ENCODE measurements around the gene IER2. TPM values are rescaled to one million over a fixed set of nuclear protein-coding genes. Genes with fewer than 3 reads are reported as not detected.

The IER2 gene
- total RNA-seq, 1 donor from 2014 or later, result 152 TPM

DNA sequence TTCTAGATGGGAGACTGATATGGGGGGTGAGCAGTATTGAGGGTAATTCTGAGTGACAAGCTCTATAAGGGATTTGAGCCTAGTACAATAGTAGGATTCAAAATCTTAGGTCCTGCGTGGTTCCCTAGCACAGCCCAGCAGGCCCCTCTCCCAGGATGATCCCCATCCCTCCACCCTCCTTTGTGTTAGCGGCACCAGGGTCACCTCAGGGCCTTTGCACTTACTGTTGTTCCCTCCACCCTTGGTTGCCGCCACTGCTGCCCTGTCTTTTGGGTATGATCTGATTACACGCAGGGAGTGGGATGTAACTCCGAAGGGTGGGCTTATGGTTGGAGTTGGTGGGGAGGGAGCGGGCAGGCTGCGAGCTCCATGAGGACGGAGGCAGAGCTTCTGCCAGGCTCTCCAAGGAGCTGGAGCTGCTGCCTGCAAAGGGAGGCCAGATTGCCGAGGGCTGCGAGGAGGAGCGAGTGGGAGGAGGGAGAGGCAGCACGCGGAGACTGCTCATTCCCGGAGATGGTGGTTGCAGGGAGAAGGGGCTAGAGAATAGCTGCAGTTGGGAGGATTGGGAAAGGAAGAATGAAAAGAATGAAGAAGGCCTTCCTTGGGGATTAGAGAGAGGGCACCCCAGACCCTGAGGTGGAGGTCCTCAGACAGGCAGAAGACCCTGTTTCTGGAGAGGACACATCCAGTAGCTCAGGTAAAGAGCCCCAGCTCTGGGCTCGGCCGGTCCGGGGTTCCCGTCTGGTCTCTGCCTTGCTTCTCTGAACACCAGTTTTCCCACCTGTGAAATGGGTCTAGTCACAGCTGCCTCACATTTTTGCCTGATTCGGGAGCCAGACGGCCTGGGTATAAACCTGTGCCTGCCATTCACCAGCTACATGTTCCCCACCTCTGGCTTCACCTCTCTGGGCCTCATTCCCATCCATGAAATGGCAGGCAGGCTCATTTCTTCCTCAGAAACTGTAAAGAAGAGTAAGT, 26.9 kb upstream of the IER2 start:
- H3K9me3 ChIP-seq, result no peaks in the 10 kb centered on the region
- no peaks in the 10 kb centered on the region for H3K36me3 ChIP-seq
- TF ChIP-seq POLR2A (IDR thresholded peaks at IDR 0.05), result no peak
- no peak for TF ChIP-seq POLR2AphosphoS5 (IDR thresholded peaks at IDR 0.05; ENCODE audit: insufficient read depth in 1 of 2, low read depth in 1 of 2)
- TF ChIP-seq, protein P1, sequence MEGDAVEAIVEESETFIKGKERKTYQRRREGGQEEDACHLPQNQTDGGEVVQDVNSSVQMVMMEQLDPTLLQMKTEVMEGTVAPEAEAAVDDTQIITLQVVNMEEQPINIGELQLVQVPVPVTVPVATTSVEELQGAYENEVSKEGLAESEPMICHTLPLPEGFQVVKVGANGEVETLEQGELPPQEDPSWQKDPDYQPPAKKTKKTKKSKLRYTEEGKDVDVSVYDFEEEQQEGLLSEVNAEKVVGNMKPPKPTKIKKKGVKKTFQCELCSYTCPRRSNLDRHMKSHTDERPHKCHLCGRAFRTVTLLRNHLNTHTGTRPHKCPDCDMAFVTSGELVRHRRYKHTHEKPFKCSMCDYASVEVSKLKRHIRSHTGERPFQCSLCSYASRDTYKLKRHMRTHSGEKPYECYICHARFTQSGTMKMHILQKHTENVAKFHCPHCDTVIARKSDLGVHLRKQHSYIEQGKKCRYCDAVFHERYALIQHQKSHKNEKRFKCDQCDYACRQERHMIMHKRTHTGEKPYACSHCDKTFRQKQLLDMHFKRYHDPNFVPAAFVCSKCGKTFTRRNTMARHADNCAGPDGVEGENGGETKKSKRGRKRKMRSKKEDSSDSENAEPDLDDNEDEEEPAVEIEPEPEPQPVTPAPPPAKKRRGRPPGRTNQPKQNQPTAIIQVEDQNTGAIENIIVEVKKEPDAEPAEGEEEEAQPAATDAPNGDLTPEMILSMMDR (IDR thresholded peaks at IDR 0.05), result no peak
- H3K4me1 ChIP-seq, result peaks cover 31% of the 10 kb centered on the region
- no peak overlapping the region for H3K4me3 ChIP-seq
- no peaks in the 10 kb centered on the region for H3K27me3 ChIP-seq
- no peak for DNase-seq (ENCODE audit: extremely low spot score in 2 of 2)
- intact Hi-C loops (cut with DNase I), result no loop called here
- no peak overlapping the region for H3K27ac ChIP-seq

GRCh38 chr19:13127051-13127450, 23.2 kb upstream of the IER2 start:
- H3K36me3 ChIP-seq, result no peaks in the 10 kb centered on the region
- no peak for DNase-seq (ENCODE audit: extremely low spot score in 2 of 2)

GRCh38 chr19:13127811-13128575, 22.2 kb upstream of the IER2 start:
- H3K27ac ChIP-seq, result no peak overlapping the region
- TF ChIP-seq, protein P1 (IDR thresholded peaks at IDR 0.05), result no peak
- TF ChIP-seq POLR2AphosphoS5 (IDR thresholded peaks at IDR 0.05; ENCODE audit: insufficient read depth in 1 of 2, low read depth in 1 of 2) (no peak), POLR2A (IDR thresholded peaks at IDR 0.05) (no peak)
- H3K27me3 ChIP-seq, result no peaks in the 10 kb centered on the region
- DNase-seq (ENCODE audit: extremely low spot score in 2 of 2), result no peak
- H3K9me3 ChIP-seq, result no peaks in the 10 kb centered on the region
- H3K4me1 ChIP-seq, result no peaks in the 10 kb centered on the region
- intact Hi-C loops (cut with DNase I), result no loop called here
- H3K4me3 ChIP-seq, result no peak overlapping the region
- H3K36me3 ChIP-seq, result no peaks in the 10 kb centered on the region

More at GRCh38 chr19:13127051-13127450, 23.2 kb upstream of the IER2 start:
- H3K27me3 ChIP-seq, result no peaks in the 10 kb centered on the region
- H3K4me3 ChIP-seq, result no peak overlapping the region
- no peaks in the 10 kb centered on the region for H3K9me3 ChIP-seq
- no peak overlapping the region for H3K27ac ChIP-seq
- intact Hi-C loops (cut with DNase I), result no loop called here
- H3K4me1 ChIP-seq, result peaks cover 1% of the 10 kb centered on the region
- TF ChIP-seq, protein P1 (IDR thresholded peaks at IDR 0.05), result no peak
- TF ChIP-seq POLR2A (IDR thresholded peaks at IDR 0.05) (no peak), POLR2AphosphoS5 (IDR thresholded peaks at IDR 0.05; ENCODE audit: insufficient read depth in 1 of 2, low read depth in 1 of 2) (no peak)

DNA sequence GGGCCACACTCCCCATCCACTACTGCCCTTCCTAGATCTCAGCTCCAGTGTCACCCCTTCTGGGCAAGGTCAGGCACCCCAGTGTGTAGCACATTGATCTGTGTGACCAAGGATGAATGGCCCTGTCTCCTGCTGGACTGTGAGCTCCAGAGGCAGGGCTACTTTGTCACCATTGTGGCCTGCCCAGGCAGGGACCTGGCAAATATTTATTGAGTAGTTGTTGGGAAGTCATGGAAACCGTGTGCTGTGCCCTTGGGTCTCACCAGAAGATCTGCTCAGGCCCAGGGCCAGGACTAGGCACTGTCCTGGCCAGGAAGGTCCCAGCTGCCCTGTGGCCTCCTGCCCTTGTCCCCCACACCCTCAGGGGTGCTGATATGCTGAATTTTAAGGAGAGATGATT, 21.6 kb upstream of the IER2 start:
- DNase-seq (ENCODE audit: extremely low spot score in 2 of 2), result no peak
- H3K27ac ChIP-seq, result no peak overlapping the region
- no peak for TF ChIP-seq POLR2AphosphoS5 (IDR thresholded peaks at IDR 0.05; ENCODE audit: insufficient read depth in 1 of 2, low read depth in 1 of 2)
- TF ChIP-seq, protein P1 (IDR thresholded peaks at IDR 0.05), result no peak
- no peak for TF ChIP-seq POLR2A (IDR thresholded peaks at IDR 0.05)

More for the DNA sequence above, 21.6 kb upstream of the IER2 start:
- Histone ChIP-seq H3K9me3 (no peaks in the 10 kb centered on the region), H3K4me3 (no peak overlapping the region), H3K4me1 (no peaks in the 10 kb centered on the region), H3K36me3 (no peaks in the 10 kb centered on the region), H3K27me3 (no peaks in the 10 kb centered on the region)
- intact Hi-C loops (cut with DNase I), result no loop called here

Data from vagina (tissue), 2 donors.